Stimulated activated effector memory CD8-positive, alpha-beta T cell treated with anti-CD3 and anti-CD28 coated beads, Interleukin-12 subunit alpha, Interleukin-12 subunit beta, amount 100 ng/mL, for 72 hours (primary cell): Measurements from ENCODE around the gene TAPBP.

ENCODE experiments used
- ATAC-seq: fragments of 150-1000 bp; cut with Tn5 transposase; 2 replicates; pipeline ENCODE4 v1.10.0; 2021
- DNase-seq, 2 donors: peaks; one replicate each; pipeline ENCODE4 v3.0.0; 2021 to 2022; ENCODE audit warnings: low spot score in 2 of 2
- H3K27ac Mint-ChIP-seq: one replicate; pipeline ENCODE4 v1.8.0; 2022; ENCODE audit warnings: mild to moderate bottlenecking, mixed read lengths
- H3K36me3 Mint-ChIP-seq: one replicate; pipeline ENCODE4 v1.8.0; 2022; ENCODE audit warnings: mild to moderate bottlenecking, mixed read lengths
- H3K4me1 Mint-ChIP-seq: one replicate; pipeline ENCODE4 v1.8.0; 2022; ENCODE audit warnings: mixed read lengths
- H3K4me3 Mint-ChIP-seq: one replicate; pipeline ENCODE4 v1.8.0; 2022; ENCODE audit warnings: mild to moderate bottlenecking, mixed read lengths
- H3K9me3 Mint-ChIP-seq: one replicate; pipeline ENCODE4 v1.8.0; 2022; ENCODE audit warnings: mixed read lengths

TAPBP gene

GRCh38 chr6:33314515-33314942 is 651 bp upstream of the TAPBP start:
- Mint-ChIP-seq H3K4me3 (peak overlapping the region; percentile 100), H3K4me1 (peaks cover 63% of the 10 kb centered on the region), H3K36me3 (peaks cover 81% of the 10 kb centered on the region), H3K9me3 (no peaks in the 10 kb centered on the region), H3K27ac (peak overlapping the region; percentile 99)
- DNase-seq (peak; percentile 28 to 80), ATAC-seq (peak; percentile 60)

DNA sequence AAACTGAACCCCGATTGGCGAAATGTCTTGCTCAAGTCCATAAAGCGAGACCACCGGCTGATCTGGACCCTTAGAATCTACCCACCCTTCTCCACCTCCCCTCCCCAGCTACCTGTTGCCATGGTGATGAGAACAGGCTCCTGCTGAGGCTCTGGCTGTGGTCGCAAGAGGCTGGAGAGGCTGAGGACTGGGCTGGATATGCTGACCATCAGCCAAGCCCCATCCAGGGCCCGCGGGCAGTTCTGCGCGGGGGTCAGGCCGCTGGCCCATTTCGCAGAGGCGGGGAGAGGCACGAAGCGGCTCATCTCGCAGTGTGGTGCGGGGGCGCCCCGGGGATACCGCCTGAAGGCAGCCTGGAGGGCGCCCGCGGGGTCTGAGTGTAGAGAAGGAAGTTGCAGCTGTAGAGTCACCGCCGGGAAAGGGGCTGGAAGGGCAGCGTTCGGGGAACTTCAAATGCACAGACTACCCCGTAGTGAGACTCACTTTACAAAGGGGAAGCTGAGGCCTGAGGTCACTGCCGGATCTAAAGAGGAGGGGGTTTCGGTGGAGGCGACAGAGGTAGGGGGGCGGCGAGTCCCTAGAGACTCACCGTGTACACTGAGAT is 671 bp downstream of the TAPBP start:
- H3K4me3 Mint-ChIP-seq = peak overlapping the region; percentile 100
- ATAC-seq = peak; percentile 24
- peaks cover 81% of the 10 kb centered on the region for H3K36me3 Mint-ChIP-seq
- peak overlapping the region; percentile 99 for H3K27ac Mint-ChIP-seq
- H3K9me3 Mint-ChIP-seq = no peaks in the 10 kb centered on the region
- peaks cover 55% of the 10 kb centered on the region for H3K4me1 Mint-ChIP-seq
- DNase-seq = peak in 1 of 2 donors; percentile 79

DNA sequence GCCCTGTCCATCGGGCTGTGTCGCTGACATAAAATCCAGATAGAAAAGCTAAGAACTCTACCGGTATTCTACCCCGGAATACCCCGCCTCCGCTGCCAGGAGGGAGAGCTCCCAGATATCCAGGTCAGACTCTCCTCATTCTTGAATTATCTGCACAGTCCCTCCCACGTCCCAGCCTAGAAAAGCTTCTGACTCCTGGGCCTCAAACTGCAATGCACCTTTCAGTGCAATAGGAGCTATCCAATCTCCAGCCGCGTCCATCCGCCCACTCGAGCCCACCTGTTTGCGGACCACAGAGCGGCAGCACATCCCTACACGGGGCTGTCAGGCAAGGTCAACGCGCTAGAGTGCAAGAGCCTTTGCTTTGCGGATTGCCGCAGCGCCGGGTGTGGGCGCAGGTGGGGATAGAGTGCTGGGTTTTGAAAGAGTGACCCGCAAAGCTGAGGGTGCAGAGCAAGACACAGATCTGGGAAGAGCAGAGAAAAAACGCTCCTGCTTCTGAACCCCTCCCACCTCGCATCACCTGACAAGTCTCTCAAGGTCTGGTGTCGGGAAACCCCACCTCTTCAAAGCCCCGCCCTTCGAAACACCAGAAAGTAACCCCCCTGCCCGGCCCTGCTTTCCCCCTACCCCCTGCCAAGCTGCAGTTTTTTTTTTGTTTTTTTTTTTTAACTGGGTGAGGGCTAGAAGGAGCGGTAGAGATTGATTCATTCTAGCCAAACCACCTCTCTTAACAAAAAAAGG is 1.3 kb downstream of the TAPBP start:
- peaks cover 50% of the 10 kb centered on the region for H3K4me1 Mint-ChIP-seq
- peak overlapping the region; percentile 100 for H3K4me3 Mint-ChIP-seq
- peak overlapping the region; percentile 99 for H3K27ac Mint-ChIP-seq
- peaks cover 81% of the 10 kb centered on the region for H3K36me3 Mint-ChIP-seq
- peak in 1 of 2 donors; percentile 81 for DNase-seq
- peak; percentile 59 for ATAC-seq
- H3K9me3 Mint-ChIP-seq = no peaks in the 10 kb centered on the region

DNA sequence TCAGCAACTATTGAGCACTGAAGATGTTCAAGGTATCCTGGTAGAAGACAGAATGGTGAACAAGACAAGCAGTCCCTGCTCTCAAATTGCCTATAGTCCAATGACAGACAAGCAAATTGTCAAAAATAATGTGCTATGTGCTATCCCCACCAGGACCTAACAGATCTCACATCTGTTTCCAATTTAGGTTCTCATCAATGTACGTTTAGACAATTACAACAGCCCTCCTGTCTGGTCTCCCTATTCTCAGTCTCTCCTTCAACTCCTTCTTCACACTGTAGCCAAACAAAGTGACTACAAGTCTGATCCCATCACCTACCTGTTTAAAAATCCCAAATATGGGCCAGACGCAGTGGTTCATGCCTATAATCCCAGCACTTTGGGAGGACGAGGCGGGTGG is 7.5 kb downstream of the TAPBP start:
- DNase-seq (no peak), ATAC-seq (no peak)
- Mint-ChIP-seq H3K36me3 (peaks cover 100% of the 10 kb centered on the region), H3K9me3 (no peaks in the 10 kb centered on the region), H3K27ac (peak overlapping the region; percentile 13), H3K4me1 (peaks cover 44% of the 10 kb centered on the region), H3K4me3 (no peak overlapping the region)

DNA sequence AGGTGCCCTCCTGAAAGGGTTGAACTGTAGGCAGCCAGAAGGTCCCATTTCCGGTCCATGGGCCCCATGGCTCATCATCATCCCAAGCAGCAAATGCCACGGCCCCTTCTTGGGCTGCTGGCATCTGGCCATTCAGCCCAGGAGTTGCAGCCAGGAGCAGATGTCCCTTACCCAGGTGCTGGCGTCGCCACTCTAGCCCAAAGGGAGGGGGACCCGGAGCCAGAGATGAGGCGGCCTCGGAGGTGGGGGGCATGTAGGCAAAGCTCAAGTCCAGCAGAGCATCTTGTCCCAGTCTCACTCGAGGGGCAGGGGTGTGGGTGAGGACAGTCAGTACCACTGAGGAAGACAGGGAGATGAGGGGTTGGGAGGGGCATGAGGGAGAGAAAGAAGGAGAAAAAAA is 8.8 kb downstream of the TAPBP start:
- ATAC-seq = no peak
- Mint-ChIP-seq H3K36me3 (peaks cover 100% of the 10 kb centered on the region), H3K9me3 (no peaks in the 10 kb centered on the region), H3K27ac (peak overlapping the region; percentile 13), H3K4me3 (no peak overlapping the region), H3K4me1 (peaks cover 51% of the 10 kb centered on the region)
- no peak for DNase-seq

GRCh38 chr6:33304216-33304615 is 9.7 kb downstream of the TAPBP start:
- Mint-ChIP-seq H3K4me1 (peaks cover 60% of the 10 kb centered on the region), H3K36me3 (peaks cover 100% of the 10 kb centered on the region), H3K4me3 (no peak overlapping the region), H3K9me3 (no peaks in the 10 kb centered on the region), H3K27ac (peak overlapping the region; percentile 77)
- DNase-seq = no peak
- ATAC-seq = no peak

- Mint-ChIP-seq H3K9me3 (no peaks in the 10 kb centered on the region), H3K27ac (peak overlapping the region; percentile 100), H3K36me3 (peaks cover 96% of the 10 kb centered on the region), H3K4me1 (peaks cover 67% of the 10 kb centered on the region), H3K4me3 (no peak overlapping the region)
- ATAC-seq (no peak), DNase-seq (no peak)
Observed at GRCh38 chr6:33301877-33302276, 12.0 kb downstream of the TAPBP start.

GRCh38 chr6:33299237-33299944 is 14.5 kb downstream of the TAPBP start:
- Mint-ChIP-seq H3K27ac (peak overlapping the region; percentile 100), H3K9me3 (no peaks in the 10 kb centered on the region), H3K36me3 (peaks cover 91% of the 10 kb centered on the region), H3K4me1 (peaks cover 58% of the 10 kb centered on the region), H3K4me3 (peak overlapping the region; percentile 100)
- ATAC-seq (peak; percentile 90), DNase-seq (peak; percentile 85 to 97)

DNA sequence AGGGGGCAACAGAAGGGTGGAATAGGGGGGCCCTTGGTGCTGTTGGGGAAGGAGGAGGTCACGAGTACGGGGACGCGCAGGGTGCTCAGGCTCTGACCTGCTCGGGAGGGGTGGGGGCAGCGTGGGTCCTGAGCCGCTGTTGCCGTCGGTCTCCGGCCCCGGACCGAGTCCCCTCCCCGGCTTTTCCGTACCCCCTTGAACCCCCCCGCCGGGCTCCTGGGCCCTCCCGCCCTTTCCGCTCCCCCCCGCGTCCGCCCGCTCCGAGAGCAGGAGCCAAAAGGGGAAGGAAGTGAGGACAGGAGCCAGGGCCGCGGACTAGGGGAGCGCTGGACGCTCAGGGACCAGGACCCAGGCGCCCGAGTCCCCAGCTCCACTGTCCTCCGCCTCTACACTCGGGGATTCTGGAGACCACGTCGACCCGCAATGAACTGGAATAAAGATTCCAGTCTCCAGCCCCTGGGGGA is 15.1 kb downstream of the TAPBP start, which contains the start of gene RGL2:
Gene RGL2 (minus strand): TSS at position 170 of the 464 bp plus-strand sequence. CDS start 332 bp downstream, outside the sequence.
- ATAC-seq = peak; percentile 36
- no peaks in the 10 kb centered on the region for H3K9me3 Mint-ChIP-seq
- peaks cover 88% of the 10 kb centered on the region for H3K36me3 Mint-ChIP-seq
- H3K4me3 Mint-ChIP-seq = peak within 1 kb of the TSS; percentile 100
- peaks cover 52% of the 10 kb centered on the region for H3K4me1 Mint-ChIP-seq
- peak in 1 of 2 donors; percentile 36 for DNase-seq
- peak within 1 kb of the TSS; percentile 100 for H3K27ac Mint-ChIP-seq

GRCh38 chr6:33297956-33298772 is 15.7 kb downstream of the TAPBP start:
- Mint-ChIP-seq H3K9me3 (no peaks in the 10 kb centered on the region), H3K4me1 (peaks cover 48% of the 10 kb centered on the region), H3K36me3 (peaks cover 88% of the 10 kb centered on the region), H3K27ac (peak overlapping the region; percentile 100), H3K4me3 (peak overlapping the region; percentile 100)
- peak in 1 of 2 donors; percentile 81 for DNase-seq
- peak; percentile 54 for ATAC-seq

DNA sequence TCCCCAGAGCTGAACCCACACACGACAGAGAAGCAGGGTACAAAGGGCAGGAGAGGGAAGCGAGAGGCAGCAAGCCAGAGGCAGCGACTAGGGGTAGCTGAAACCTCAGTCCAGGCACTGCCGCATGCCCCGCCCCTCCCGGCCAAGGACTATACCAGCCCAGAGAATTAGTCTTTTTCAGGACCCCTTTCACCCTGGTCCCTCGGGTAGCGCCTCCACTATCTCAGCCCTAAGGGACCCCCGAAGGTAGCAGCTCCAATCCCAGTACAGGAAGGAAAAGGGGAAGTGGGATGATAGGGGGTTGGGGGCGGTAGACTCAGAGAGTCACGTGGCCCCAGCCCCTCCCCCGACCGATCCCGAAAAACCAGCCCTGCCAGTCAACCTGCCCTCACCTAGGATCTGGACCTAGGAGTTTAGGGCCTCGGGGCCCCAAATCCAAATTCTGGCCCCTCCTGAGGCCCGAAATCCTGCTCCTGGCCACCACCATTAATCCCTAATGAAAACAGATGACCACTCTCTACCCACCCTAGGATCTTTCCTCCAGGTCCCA is 16.4 kb downstream of the TAPBP start:
- no peak for DNase-seq
- peak overlapping the region; percentile 100 for H3K27ac Mint-ChIP-seq
- H3K4me1 Mint-ChIP-seq = peaks cover 48% of the 10 kb centered on the region
- ATAC-seq = no peak
- peaks cover 88% of the 10 kb centered on the region for H3K36me3 Mint-ChIP-seq
- H3K9me3 Mint-ChIP-seq = no peaks in the 10 kb centered on the region
- peak overlapping the region; percentile 100 for H3K4me3 Mint-ChIP-seq

DNA sequence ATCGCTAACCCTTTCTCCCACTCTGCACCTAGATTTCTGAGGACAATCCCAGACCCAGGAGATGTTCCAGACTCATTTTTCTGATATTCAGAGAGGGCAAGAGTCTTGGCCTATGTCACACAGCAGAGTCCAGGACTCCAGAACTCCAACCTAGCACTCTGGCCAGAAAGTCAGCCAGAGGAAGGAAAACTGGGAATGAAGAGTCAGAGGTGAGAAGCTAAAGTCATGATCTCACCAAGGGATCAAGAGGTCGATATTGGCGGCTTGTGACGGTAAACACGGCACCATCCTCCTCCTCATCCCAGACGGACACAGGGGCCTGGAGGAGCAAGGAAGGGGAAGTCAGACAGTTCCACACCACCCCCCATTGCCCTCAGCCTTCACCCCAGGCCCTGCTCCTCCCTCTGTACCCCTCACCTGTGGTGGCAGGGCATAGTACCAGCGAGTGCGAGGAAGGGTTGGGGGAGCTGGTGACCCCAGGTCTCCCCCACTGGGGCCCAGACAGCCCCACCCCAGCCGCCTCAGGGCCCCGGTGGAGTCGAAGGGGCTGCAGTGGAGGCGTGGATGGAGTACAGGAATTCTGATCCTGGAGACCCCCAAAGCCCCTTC is 17.0 kb downstream of the TAPBP start:
- no peak for ATAC-seq
- DNase-seq = no peak
- H3K4me1 Mint-ChIP-seq = peaks cover 52% of the 10 kb centered on the region
- peak overlapping the region; percentile 100 for H3K4me3 Mint-ChIP-seq
- H3K27ac Mint-ChIP-seq = peak overlapping the region; percentile 100
- peaks cover 88% of the 10 kb centered on the region for H3K36me3 Mint-ChIP-seq
- no peaks in the 10 kb centered on the region for H3K9me3 Mint-ChIP-seq

DNA sequence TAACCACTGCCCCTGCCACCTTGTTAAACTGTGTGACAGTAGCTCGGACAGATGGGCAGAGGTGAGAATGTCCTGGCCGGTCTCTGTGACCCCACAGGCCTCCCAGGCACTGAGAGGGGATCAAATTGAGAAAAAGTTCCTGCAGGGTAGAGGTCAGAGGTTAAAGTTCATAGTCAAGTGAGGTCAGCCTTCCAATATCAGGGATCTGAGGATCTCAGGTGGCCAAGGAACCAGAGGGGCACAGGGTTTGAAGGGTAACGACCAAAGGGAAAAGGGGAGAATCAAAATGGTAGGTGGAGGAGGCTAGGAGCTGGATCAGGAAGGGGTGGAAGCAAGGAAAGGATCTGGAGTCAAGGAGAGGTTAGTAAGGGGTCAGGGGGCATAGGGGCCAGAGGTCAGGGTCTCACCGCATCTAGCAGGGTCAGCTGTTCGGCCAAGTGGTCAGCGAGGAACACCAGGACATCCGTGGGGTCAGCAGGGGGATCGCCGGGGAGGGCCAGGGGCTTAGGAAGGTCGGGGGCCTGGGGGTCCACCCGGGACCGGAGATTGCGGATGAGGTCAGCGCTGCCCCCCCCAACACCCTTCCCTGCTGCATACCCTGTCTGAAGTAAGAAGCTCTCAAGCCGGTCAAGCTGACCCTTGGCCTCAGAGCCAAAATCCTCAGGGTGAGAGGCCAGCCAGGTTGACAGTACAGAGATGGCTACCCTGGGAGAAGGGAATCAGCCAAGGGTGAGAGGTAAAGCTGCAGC is 18.1 kb downstream of the TAPBP start:
- ATAC-seq = no peak
- no peak for DNase-seq
- H3K36me3 Mint-ChIP-seq = peaks cover 88% of the 10 kb centered on the region
- peaks cover 53% of the 10 kb centered on the region for H3K4me1 Mint-ChIP-seq
- H3K4me3 Mint-ChIP-seq = no peak overlapping the region
- H3K27ac Mint-ChIP-seq = peak overlapping the region; percentile 100
- no peaks in the 10 kb centered on the region for H3K9me3 Mint-ChIP-seq
